Measurements from ENCODE around the gene KRTCAP2. TPM values are rescaled to one million over a fixed set of nuclear protein-coding genes. Genes with fewer than 3 reads are reported as not detected.
A peak's percentile ranks its signal among the peaks of the same experiment; 100 is the strongest.

Gene KRTCAP2
- total RNA-seq, 4 donors from 2014 or later: 48.6 to 109 (median 97.6) TPM

GRCh38 chr1:155174324-155175280 lies 1.5 kb upstream of the KRTCAP2 start:
- intact Hi-C loops (cut with DNase I; ENCODE audit: low total_unique reads): no loop called here
- H3K4me3 ChIP-seq (ENCODE audit: low read depth, poor library complexity, severe bottlenecking): no peak overlapping the region
- 10 to 12% methylated on average over 34 of the region's 35 CpGs for WGBS, 2 donors
- peak in 1 of 2 donors; percentile 84 for DNase-seq (ENCODE audit: low spot score in 2 of 2)
- TF ChIP-seq CTCF (IDR thresholded peaks at IDR 0.05): no peak
- no peak for TF ChIP-seq POLR2A (IDR thresholded peaks at IDR 0.05)

GRCh38 chr1:155173478-155174323 lies 597 bp upstream of the KRTCAP2 start, which contains the start of gene TRIM46:
Gene TRIM46 (plus strand): TSS chr1:155173849. CDS start chr1:155173967, 118 bp downstream.
- peak in 1 of 2 donors; percentile 88 for DNase-seq (ENCODE audit: low spot score in 2 of 2)
- 3% methylated on average over 33 to 38 of the region's 38 CpGs for WGBS, 2 donors
- H3K4me3 ChIP-seq (ENCODE audit: low read depth, poor library complexity, severe bottlenecking): peak within 1 kb of the TSS; percentile 71
- intact Hi-C loops (cut with DNase I; ENCODE audit: low total_unique reads): no loop called here
- TF ChIP-seq POLR2A (IDR thresholded peaks at IDR 0.05) (no peak), CTCF (IDR thresholded peaks at IDR 0.05) (no peak)

GRCh38 chr1:155171836-155172731 lies 1.0 kb downstream of the KRTCAP2 start:
- TF ChIP-seq POLR2A (IDR thresholded peaks at IDR 0.05) (no peak), CTCF (IDR thresholded peaks at IDR 0.05) (no peak)
- WGBS, 2 donors: 40 to 48% methylated on average over 8 of the region's 8 CpGs
- peak overlapping the region; percentile 71 for H3K4me3 ChIP-seq (ENCODE audit: low read depth, poor library complexity, severe bottlenecking)
- intact Hi-C loops (cut with DNase I; ENCODE audit: low total_unique reads): no loop called here
- DNase-seq (ENCODE audit: low spot score in 2 of 2): peak in 1 of 2 donors; percentile 65

DNA sequence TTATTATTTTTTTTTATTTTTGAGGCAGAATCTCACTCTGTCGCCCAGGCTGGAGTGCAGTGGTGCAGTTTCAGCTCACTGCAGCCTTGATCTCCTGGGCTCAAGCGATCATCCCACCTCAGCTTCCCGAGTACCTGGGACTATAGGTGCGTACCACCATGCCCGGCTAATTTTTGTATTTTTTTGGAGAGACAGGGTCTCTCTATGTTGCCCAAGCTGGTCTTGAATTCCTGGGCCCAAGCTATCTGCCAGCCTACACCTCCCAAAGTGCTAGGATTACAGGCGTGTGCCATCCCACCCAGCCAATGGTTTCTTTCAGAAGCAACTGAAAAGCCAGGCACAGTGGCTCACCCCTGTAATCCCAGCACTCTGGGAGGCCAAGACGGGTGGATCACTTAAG lies 2.3 kb downstream of the KRTCAP2 start:
- 90 to 97% methylated on average over 7 of the region's 7 CpGs for WGBS, 2 donors
- DNase-seq (ENCODE audit: low spot score in 2 of 2): peak in 1 of 2 donors; percentile 72
- intact Hi-C loops (cut with DNase I; ENCODE audit: low total_unique reads): no loop called here
- no peak for TF ChIP-seq POLR2A (IDR thresholded peaks at IDR 0.05)
- TF ChIP-seq CTCF (IDR thresholded peaks at IDR 0.05): no peak
- no peak overlapping the region for H3K4me3 ChIP-seq (ENCODE audit: low read depth, poor library complexity, severe bottlenecking)

Data from lower leg skin (tissue), 4 donors.